GM20000 (cell line): ENCODE results near the gene RAN.

Experiments
- DNase-seq: peaks from one replicate; pipeline ENCODE4 v3.0.0; 2012; ENCODE audit warnings: low spot score
- TF ChIP-seq, protein P1 (sequence below): IDR thresholded peaks from 2 replicates; pipeline ENCODE4 v1.5.1; 2012; ENCODE audit warnings: mild to moderate bottlenecking, control low read depth; ENCODE audit errors: extremely low read depth, missing control alignments

The RAN gene

GRCh38 chr12:130831246-130831645, 40.6 kb upstream of the RAN start:
- no peak for DNase-seq
- TF ChIP-seq, protein P1, sequence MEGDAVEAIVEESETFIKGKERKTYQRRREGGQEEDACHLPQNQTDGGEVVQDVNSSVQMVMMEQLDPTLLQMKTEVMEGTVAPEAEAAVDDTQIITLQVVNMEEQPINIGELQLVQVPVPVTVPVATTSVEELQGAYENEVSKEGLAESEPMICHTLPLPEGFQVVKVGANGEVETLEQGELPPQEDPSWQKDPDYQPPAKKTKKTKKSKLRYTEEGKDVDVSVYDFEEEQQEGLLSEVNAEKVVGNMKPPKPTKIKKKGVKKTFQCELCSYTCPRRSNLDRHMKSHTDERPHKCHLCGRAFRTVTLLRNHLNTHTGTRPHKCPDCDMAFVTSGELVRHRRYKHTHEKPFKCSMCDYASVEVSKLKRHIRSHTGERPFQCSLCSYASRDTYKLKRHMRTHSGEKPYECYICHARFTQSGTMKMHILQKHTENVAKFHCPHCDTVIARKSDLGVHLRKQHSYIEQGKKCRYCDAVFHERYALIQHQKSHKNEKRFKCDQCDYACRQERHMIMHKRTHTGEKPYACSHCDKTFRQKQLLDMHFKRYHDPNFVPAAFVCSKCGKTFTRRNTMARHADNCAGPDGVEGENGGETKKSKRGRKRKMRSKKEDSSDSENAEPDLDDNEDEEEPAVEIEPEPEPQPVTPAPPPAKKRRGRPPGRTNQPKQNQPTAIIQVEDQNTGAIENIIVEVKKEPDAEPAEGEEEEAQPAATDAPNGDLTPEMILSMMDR = no peak

- DNase-seq = no peak
- TF ChIP-seq, protein P1 = no peak
Observed at GRCh38 chr12:130831876-130832405, 39.9 kb upstream of the RAN start.

- TF ChIP-seq, protein P1 = no peak
- DNase-seq = no peak
Observed at GRCh38 chr12:130832561-130833209, 39.2 kb upstream of the RAN start.

- TF ChIP-seq, protein P1 = no peak
- no peak for DNase-seq
Observed at GRCh38 chr12:130835011-130835410, 36.9 kb upstream of the RAN start.

DNA sequence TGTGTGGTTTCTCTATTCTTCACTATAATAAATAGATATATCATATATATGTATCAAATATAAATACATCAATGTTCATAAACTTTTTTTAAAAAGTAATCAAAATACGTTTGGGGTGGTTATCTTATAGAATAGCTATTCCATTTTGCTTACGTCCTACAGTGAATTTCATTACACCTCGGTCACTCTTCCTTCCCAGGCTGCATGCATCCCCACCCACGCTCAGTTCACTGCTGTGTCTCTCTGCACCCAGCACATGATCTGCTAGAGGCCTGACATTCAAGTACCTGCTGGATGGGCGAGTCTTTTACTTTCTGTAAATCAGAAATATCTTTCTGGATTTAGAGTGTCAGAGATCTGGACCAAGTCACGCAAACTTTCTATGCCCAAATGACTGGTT, 36.4 kb upstream of the RAN start:
- DNase-seq = no peak
- TF ChIP-seq, protein P1 = no peak

DNA sequence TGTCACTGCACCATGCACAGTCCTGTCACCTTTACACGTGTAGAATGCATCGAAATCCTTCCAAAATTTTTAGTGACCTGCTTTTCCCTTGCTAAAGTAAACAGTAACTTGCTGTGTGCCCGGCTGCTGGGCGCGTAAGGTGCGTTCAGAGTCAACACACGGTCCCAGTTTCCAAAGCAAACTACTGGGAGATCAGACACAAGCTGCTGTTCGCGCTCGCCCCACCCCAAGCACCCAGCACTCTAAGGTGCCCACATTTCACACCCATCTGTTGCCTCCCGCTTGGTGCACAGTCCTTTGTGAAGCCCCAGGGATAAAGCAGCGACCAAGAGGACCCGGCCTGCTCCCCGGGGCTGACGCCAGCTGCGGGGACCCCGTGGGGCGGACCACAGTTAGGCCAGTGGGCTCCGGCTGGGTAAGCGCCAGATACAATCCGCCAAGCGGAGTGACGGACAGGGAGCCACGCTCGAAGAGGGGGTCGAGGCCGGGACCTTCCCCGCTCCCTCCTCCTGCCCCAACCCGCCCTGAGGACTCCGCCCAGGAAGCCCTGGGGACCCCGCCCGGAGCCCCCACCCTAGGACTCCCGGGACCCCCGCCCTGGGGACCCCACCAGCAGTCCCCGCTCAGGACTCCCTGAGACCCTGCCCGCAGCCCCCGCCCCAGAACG, 33.4 kb upstream of the RAN start:
- TF ChIP-seq, protein P1 = no peak
- peak; percentile 54 for DNase-seq
